Stimulated activated naive CD8-positive, alpha-beta T cell treated with anti-CD3 and anti-CD28 coated beads, Interleukin-15, Interleukin-2, amounts not matched to agents 100 ng/mL and 50 ng/mL, for 24 hours (primary cell): Measurements from ENCODE around the gene LYRM9.
"Not testable (repeated sequence)": the region's sequence is repeated elsewhere in the genome, so short reads cannot be mapped to it uniquely, and the experiment has no call there.

Experiments
- H3K27ac Mint-ChIP-seq: one replicate; pipeline ENCODE4 v1.8.0; 2021; ENCODE audit warnings: mild to moderate bottlenecking, mixed read lengths
- H3K27me3 Mint-ChIP-seq: one replicate; pipeline ENCODE4 v1.8.0; 2021; ENCODE audit warnings: mixed read lengths
- H3K36me3 Mint-ChIP-seq: one replicate; pipeline ENCODE4 v1.8.0; 2021; ENCODE audit warnings: low read depth, mixed read lengths
- H3K4me1 Mint-ChIP-seq: one replicate; pipeline ENCODE4 v1.8.0; 2021; ENCODE audit warnings: low read depth, mixed read lengths
- H3K4me3 Mint-ChIP-seq: one replicate; pipeline ENCODE4 v1.8.0; 2021; ENCODE audit warnings: mild to moderate bottlenecking, mixed read lengths
- H3K9me3 Mint-ChIP-seq: one replicate; pipeline ENCODE4 v1.8.0; 2021; ENCODE audit warnings: mixed read lengths

LYRM9 gene

GRCh38 chr17:27895123-27895895 is 2.1 kb upstream of the LYRM9 start:
- Mint-ChIP-seq H3K27me3 (peaks cover 23% of the 10 kb centered on the region), H3K4me3 (no peak overlapping the region), H3K36me3 (no peaks in the 10 kb centered on the region), H3K4me1 (peaks cover 21% of the 10 kb centered on the region), H3K27ac (no peak overlapping the region), H3K9me3 (no peaks in the 10 kb centered on the region)

DNA sequence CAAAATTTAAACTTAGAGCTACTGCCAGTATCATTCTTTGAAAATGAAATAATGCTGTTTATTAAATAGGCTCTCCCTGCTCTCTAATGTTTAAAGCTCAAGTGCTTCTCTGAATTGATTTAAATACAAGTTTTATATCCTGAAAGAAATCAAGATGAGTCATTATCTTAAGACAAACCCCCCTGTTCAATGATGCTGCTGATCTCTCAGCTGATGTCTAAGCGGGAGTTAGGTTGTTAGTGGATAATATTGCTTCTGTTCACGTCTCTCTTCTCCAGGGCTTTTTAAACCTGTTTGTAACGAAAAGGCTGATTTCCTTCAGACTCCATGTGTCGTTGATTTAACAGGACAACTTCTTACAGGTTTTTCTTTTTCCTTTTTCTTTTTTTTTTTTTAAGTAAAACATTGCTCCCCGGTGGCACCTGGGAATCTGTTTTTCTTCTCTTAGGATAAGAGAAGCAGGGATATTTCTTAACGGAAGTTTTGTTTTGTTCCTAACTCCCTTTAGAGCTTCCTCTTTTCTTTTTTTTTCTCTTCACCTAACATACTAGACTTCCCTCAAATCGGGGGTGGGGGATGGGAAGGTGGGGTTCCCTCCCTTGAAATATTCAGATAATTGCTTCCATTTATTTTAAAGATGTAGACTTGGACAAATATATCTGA is 807 bp upstream of the LYRM9 start:
- no peak overlapping the region for H3K27ac Mint-ChIP-seq
- H3K4me3 Mint-ChIP-seq: peak overlapping the region; percentile 81
- peaks cover 23% of the 10 kb centered on the region for H3K27me3 Mint-ChIP-seq
- no peaks in the 10 kb centered on the region for H3K9me3 Mint-ChIP-seq
- peaks cover 22% of the 10 kb centered on the region for H3K4me1 Mint-ChIP-seq
- H3K36me3 Mint-ChIP-seq: no peaks in the 10 kb centered on the region

DNA sequence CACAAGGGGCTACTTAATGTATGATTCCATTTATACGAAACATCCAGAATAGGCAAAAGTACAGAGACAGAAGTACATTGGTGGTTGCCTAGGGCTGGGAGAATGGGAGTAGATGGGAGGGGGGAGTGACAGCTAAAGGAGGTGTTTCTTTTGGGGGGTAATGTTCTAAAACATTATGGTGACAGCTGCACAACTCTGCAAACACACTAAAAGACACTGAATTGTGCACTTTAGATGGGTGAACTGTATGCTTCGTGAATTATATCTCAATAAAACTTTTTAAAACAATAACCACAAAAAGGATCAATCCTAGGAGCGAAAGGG is 661 bp downstream of the LYRM9 start:
- H3K9me3 Mint-ChIP-seq: no peaks in the 10 kb centered on the region
- peaks cover 20% of the 10 kb centered on the region for H3K27me3 Mint-ChIP-seq
- peak overlapping the region; percentile 81 for H3K4me3 Mint-ChIP-seq
- H3K27ac Mint-ChIP-seq: peak overlapping the region; percentile 76
- no peaks in the 10 kb centered on the region for H3K36me3 Mint-ChIP-seq
- peaks cover 31% of the 10 kb centered on the region for H3K4me1 Mint-ChIP-seq

GRCh38 chr17:27891841-27892240 is 1.3 kb downstream of the LYRM9 start:
- H3K27me3 Mint-ChIP-seq: peaks cover 16% of the 10 kb centered on the region
- no peaks in the 10 kb centered on the region for H3K9me3 Mint-ChIP-seq
- H3K27ac Mint-ChIP-seq: no peak overlapping the region
- no peaks in the 10 kb centered on the region for H3K36me3 Mint-ChIP-seq
- H3K4me1 Mint-ChIP-seq: peaks cover 31% of the 10 kb centered on the region
- H3K4me3 Mint-ChIP-seq: no peak overlapping the region

- Mint-ChIP-seq H3K4me3 (no peak overlapping the region), H3K27ac (no peak overlapping the region), H3K9me3 (no peaks in the 10 kb centered on the region), H3K27me3 (no peaks in the 10 kb centered on the region), H3K36me3 (no peaks in the 10 kb centered on the region), H3K4me1 (peaks cover 31% of the 10 kb centered on the region)
Measured at GRCh38 chr17:27889711-27890251, 3.4 kb downstream of the LYRM9 start.

- no peak overlapping the region for H3K4me3 Mint-ChIP-seq
- H3K4me1 Mint-ChIP-seq: peaks cover 24% of the 10 kb centered on the region
- H3K9me3 Mint-ChIP-seq: no peaks in the 10 kb centered on the region
- no peak overlapping the region for H3K27ac Mint-ChIP-seq
- no peaks in the 10 kb centered on the region for H3K27me3 Mint-ChIP-seq
- no peaks in the 10 kb centered on the region for H3K36me3 Mint-ChIP-seq
Measured at GRCh38 chr17:27888945-27889344, 4.2 kb downstream of the LYRM9 start.

GRCh38 chr17:27888067-27888466 is 5.1 kb downstream of the LYRM9 start:
- Mint-ChIP-seq H3K36me3 (no peaks in the 10 kb centered on the region), H3K27ac (no peak overlapping the region), H3K4me1 (peaks cover 17% of the 10 kb centered on the region)

GRCh38 chr17:27886348-27886906 is 6.7 kb downstream of the LYRM9 start:
- peaks cover 10% of the 10 kb centered on the region for H3K4me1 Mint-ChIP-seq
- H3K9me3 Mint-ChIP-seq, H3K36me3 Mint-ChIP-seq, H3K27me3 Mint-ChIP-seq, H3K4me3 Mint-ChIP-seq, H3K27ac Mint-ChIP-seq: not testable (repeated sequence)

More at GRCh38 chr17:27888067-27888466, 5.1 kb downstream of the LYRM9 start:
- H3K9me3 Mint-ChIP-seq: no peaks in the 10 kb centered on the region
- no peaks in the 10 kb centered on the region for H3K27me3 Mint-ChIP-seq
- no peak overlapping the region for H3K4me3 Mint-ChIP-seq

GRCh38 chr17:27882162-27882840 is 10.9 kb downstream of the LYRM9 start:
- H3K9me3 Mint-ChIP-seq: no peaks in the 10 kb centered on the region
- H3K27me3 Mint-ChIP-seq: no peaks in the 10 kb centered on the region
- H3K4me3 Mint-ChIP-seq: no peak overlapping the region
- H3K4me1 Mint-ChIP-seq: peaks cover 18% of the 10 kb centered on the region
- no peak overlapping the region for H3K27ac Mint-ChIP-seq
- H3K36me3 Mint-ChIP-seq: no peaks in the 10 kb centered on the region

- Mint-ChIP-seq H3K36me3 (no peaks in the 10 kb centered on the region), H3K4me3 (no peak overlapping the region), H3K4me1 (peaks cover 18% of the 10 kb centered on the region), H3K9me3 (no peaks in the 10 kb centered on the region), H3K27me3 (no peaks in the 10 kb centered on the region), H3K27ac (no peak overlapping the region)
Measured at GRCh38 chr17:27879987-27880608, 13.1 kb downstream of the LYRM9 start.

DNA sequence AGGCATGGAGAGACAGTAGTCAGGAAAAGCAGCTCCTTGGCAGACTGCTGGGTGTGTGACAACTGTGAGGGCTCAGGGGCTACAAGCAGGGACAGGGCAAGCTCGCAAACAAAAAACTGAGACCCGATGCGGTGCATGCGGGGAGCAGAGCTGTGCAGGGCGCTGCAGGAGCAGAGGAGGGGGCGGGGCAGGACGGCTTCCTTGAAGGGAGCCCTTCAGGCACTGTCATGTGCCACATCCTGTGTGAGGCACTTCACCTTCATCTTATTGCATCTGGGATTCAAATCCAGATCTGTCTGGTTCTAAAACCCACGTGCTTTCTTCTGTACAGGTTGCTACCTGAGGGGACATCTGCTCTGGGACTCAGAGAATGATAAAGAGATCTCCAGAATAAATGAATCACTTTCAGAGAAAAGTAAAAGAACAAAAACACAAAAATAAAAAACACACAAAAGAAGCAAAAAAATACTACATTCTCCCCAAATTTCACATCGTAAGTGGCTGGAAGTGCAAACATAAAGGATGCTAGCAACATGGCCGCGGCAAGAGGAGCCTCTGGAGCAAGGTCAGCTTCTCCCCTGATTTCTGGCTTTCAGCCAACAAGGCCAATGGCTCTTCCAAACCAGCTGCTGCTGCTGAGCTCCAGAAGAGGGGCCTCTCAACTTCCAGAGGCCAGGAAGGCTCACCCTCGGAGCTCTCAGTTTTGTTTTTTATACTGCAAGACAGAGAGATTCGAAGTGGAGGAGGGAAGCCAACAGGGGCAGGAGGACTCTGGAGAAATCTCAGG is 14.2 kb downstream of the LYRM9 start:
- H3K27me3 Mint-ChIP-seq: no peaks in the 10 kb centered on the region
- no peak overlapping the region for H3K4me3 Mint-ChIP-seq
- H3K4me1 Mint-ChIP-seq: peaks cover 18% of the 10 kb centered on the region
- H3K9me3 Mint-ChIP-seq: no peaks in the 10 kb centered on the region
- no peak overlapping the region for H3K27ac Mint-ChIP-seq
- H3K36me3 Mint-ChIP-seq: no peaks in the 10 kb centered on the region

GRCh38 chr17:27873746-27874145 is 19.4 kb downstream of the LYRM9 start:
- no peaks in the 10 kb centered on the region for H3K36me3 Mint-ChIP-seq
- no peaks in the 10 kb centered on the region for H3K27me3 Mint-ChIP-seq
- peaks cover 8% of the 10 kb centered on the region for H3K4me1 Mint-ChIP-seq
- H3K9me3 Mint-ChIP-seq: no peaks in the 10 kb centered on the region
- no peak overlapping the region for H3K27ac Mint-ChIP-seq
- no peak overlapping the region for H3K4me3 Mint-ChIP-seq

DNA sequence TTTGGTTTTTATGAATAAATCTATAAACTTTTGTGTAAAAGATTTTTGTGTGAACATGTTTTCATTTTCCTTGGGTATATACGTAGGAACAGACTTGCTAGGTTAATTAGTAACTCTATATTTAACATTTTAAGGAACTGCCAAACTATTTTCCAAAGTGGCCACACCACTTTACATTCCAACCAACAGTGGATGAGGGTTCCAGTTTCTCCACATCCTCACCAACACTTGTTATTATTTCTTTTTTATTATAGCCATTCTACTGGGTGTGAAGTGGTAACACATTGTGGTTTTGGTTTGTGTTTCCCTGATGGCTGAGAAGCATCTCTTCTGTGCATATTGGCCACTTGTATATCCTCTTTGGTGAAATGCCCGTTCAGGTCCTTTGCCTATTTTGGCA is 20.0 kb downstream of the LYRM9 start:
- no peak overlapping the region for H3K4me3 Mint-ChIP-seq
- no peaks in the 10 kb centered on the region for H3K9me3 Mint-ChIP-seq
- H3K36me3 Mint-ChIP-seq: no peaks in the 10 kb centered on the region
- no peak overlapping the region for H3K27ac Mint-ChIP-seq
- H3K27me3 Mint-ChIP-seq: no peaks in the 10 kb centered on the region
- peaks cover 2% of the 10 kb centered on the region for H3K4me1 Mint-ChIP-seq

GRCh38 chr17:27872776-27873175 is 20.4 kb downstream of the LYRM9 start:
- Mint-ChIP-seq H3K27ac (no peak overlapping the region), H3K4me3 (no peak overlapping the region), H3K9me3 (no peaks in the 10 kb centered on the region), H3K36me3 (no peaks in the 10 kb centered on the region), H3K4me1 (no peaks in the 10 kb centered on the region), H3K27me3 (no peaks in the 10 kb centered on the region)
